ENCODE measurements around the gene LAD1. TPM values are rescaled to one million over a fixed set of nuclear protein-coding genes. Genes with fewer than 3 reads are reported as not detected.
A peak's percentile ranks its signal among the peaks of the same experiment; 100 is the strongest.

Gene LAD1
- total RNA-seq, 1 experiment from 2014 or later = 30.1 TPM

DNA sequence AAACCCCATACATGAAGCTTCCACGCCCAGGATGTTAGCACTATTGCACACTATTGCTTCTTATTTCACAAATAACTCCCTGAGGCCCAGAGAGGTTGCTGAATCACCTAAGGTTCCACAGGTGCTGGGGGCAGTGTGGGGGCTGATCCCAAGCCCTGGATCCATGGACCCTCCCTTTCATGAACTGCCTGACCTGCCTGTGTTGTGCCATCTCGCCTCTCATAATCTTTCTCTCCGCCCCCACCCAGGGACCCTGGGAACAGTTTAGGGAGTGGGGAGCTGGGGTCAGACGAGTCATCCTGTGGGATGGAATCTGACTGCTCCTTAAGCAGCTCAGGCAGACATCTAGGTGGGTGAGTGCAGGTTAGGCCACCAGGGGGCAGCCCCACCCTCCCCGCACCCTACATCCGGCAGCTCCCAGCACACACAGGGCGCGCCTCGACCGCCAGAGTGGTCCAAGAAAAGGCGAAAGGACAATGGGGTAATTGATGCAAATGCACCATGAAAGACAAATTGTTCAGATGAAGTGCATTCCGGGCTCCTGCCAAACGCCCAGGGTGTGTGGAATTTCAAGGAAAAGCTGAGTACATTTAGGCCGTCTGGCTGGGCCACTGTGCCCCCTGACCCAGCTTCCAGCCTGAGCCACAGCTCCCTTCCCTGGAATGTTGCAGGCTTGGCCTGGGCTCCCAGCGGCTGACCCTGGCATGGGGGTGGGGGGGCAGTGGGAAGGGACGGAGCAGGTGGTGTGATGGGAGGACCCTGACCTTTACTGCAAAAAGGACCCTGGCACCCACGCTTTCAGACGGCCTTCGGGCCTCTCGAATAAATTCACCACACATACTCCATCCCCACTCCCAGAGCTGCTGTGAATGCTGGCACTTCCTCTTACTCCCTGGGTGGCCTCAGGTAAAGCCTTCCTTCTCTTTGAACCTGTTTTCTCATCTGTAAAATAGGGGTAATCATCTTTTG, 49.1 kb upstream of the LAD1 start:
- Histone ChIP-seq H2BK120ac (ENCODE audit: low read depth, low read length, poor library complexity, severe bottlenecking) (no peak overlapping the region), H4K20me1 (ENCODE audit: control insufficient read depth, insufficient read depth, insufficient read length) (no peaks in the 10 kb centered on the region), H3K27ac (ENCODE audit: insufficient read length, low read depth, low read length) (no peak overlapping the region), H3K79me2 (ENCODE audit: insufficient read depth, low read length) (no peaks in the 10 kb centered on the region), H4K5ac (ENCODE audit: insufficient read length, low read depth, low read length) (no peak overlapping the region), H3K9ac (ENCODE audit: extremely low read depth, insufficient read length, low read length) (no peak overlapping the region), H3K9me3 (ENCODE audit: control insufficient read depth, low read depth, low read length) (no peaks in the 10 kb centered on the region), H3K23ac (ENCODE audit: insufficient read length, low read depth, low read length) (no peak overlapping the region), H2BK20ac (ENCODE audit: low read depth, low read length, poor library complexity, severe bottlenecking) (no peak overlapping the region), H2AK5ac (ENCODE audit: insufficient read length, low read length) (no peak overlapping the region), H3T11ph (ENCODE audit: low read length) (no peak overlapping the region), H3K4me2 (ENCODE audit: insufficient read depth, insufficient read length, low read length) (peak overlapping the region; percentile 4), H2AFZ (ENCODE audit: low read length) (no peak overlapping the region), H2BK5ac (ENCODE audit: insufficient read length, low read length) (no peak overlapping the region), H3K18ac (ENCODE audit: insufficient read length, low read depth, low read length) (no peak overlapping the region), H2BK15ac (ENCODE audit: low read depth, low read length) (no peak overlapping the region), H3K4ac (ENCODE audit: low read depth, low read length) (no peak overlapping the region), H2BK12ac (ENCODE audit: insufficient read length, low read depth, low read length) (no peak overlapping the region), H4K8ac (replicated peaks; ENCODE audit: insufficient read length, low read depth, low read length) (no peak overlapping the region), H3K23me2 (ENCODE audit: insufficient read length, low read depth, low read length, poor library complexity, severe bottlenecking) (no peaks in the 10 kb centered on the region), H3K56ac (ENCODE audit: insufficient read length, low read depth, low read length) (no peak overlapping the region), H4K91ac (ENCODE audit: insufficient read length, low read depth, low read length) (no peak overlapping the region), H3K27me3 (ENCODE audit: insufficient read depth, low read length) (no peaks in the 10 kb centered on the region), H3K79me1 (ENCODE audit: insufficient read depth, low read depth, low read length, poor library complexity, severe bottlenecking) (no peaks in the 10 kb centered on the region), H3K4me1 (ENCODE audit: insufficient read depth, low read length) (peaks cover 2% of the 10 kb centered on the region; the same call in 1 of the 2 replicates), H3K14ac (ENCODE audit: insufficient read depth, low read length) (no peak overlapping the region)
- Mint-ChIP-seq H3K4me1 (peaks cover 26 to 36% of the 10 kb centered on the region in 2 experiments), H3K27me3 (ENCODE audit: low read depth) (peaks cover 5% of the 10 kb centered on the region), H3K9me3 (peaks cover 0 to 2% of the 10 kb centered on the region in 2 experiments; a peak in 1 of 5 replicates), H3K27ac (no peak overlapping the region), H3K36me3 (ENCODE audit: insufficient read depth in 1 of 3, low read depth in 3 of 3) (no peaks in the 10 kb centered on the region), H3K4me3 (no peak overlapping the region)
- TF ChIP-seq, protein P1, sequence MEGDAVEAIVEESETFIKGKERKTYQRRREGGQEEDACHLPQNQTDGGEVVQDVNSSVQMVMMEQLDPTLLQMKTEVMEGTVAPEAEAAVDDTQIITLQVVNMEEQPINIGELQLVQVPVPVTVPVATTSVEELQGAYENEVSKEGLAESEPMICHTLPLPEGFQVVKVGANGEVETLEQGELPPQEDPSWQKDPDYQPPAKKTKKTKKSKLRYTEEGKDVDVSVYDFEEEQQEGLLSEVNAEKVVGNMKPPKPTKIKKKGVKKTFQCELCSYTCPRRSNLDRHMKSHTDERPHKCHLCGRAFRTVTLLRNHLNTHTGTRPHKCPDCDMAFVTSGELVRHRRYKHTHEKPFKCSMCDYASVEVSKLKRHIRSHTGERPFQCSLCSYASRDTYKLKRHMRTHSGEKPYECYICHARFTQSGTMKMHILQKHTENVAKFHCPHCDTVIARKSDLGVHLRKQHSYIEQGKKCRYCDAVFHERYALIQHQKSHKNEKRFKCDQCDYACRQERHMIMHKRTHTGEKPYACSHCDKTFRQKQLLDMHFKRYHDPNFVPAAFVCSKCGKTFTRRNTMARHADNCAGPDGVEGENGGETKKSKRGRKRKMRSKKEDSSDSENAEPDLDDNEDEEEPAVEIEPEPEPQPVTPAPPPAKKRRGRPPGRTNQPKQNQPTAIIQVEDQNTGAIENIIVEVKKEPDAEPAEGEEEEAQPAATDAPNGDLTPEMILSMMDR (conservative IDR thresholded peaks at IDR 0.05) = peak; percentile 92
- DNase-seq = peak; percentile 92
- WGBS (ENCODE audit: extremely low coverage, insufficient read length, low lambda C conversion rate) = no CpG with 5 or more reads among the region's 20 CpGs
